Naive thymus-derived CD8-positive, alpha-beta T cell (primary cell): ENCODE data around the gene GAS6. TPM values are rescaled to one million over a fixed set of nuclear protein-coding genes. Genes with fewer than 3 reads are reported as not detected.
"Not testable (repeated sequence)": the region's sequence is repeated elsewhere in the genome, so short reads cannot be mapped to it uniquely, and the experiment has no call there.

Experiments used
- ATAC-seq, 2 donors: fragments of 150-1000 bp; cut with Tn5 transposase in 1 of 2; sonication (Bioruptor Pico), chemical (Tn5 transposase) in 1 of 2; 1 replicate in 1 of 2; 2 replicates in 1 of 2; pipeline ENCODE4 v1.10.0; 2021; ENCODE audit warnings: mild to moderate bottlenecking in 2 of 2, moderate library complexity in 2 of 2
- POLR2A ChIA-PET: fragments of 350-600 bp; sonication (Branson Sonifier 250); formaldehyde crosslinking; loops from one replicate; lab custom pipeline; 2021; ENCODE audit warnings: antibody characterized with exemption; lab: Charles Lee
- DNase-seq, 10 donors: peaks; one replicate each; pipeline versions ENCODE4 v3.0.0 to v3.0.0-alpha.2; 2020 to 2022
- H3K27ac Mint-ChIP-seq, 10 donors: one replicate each; pipeline ENCODE4 v1.8.0; 2020 to 2022; ENCODE audit warnings: mild to moderate bottlenecking in 10 of 10, mixed read lengths in 10 of 10, moderate library complexity in 4 of 10, inconsistent platforms in 1 of 10
- H3K27me3 Mint-ChIP-seq, 5 donors: one replicate each; pipeline ENCODE4 v1.8.0; 2021 to 2022; ENCODE audit warnings: mixed read lengths in 5 of 5
- H3K36me3 Mint-ChIP-seq, 3 donors: one replicate each; pipeline ENCODE4 v1.8.0; 2020 to 2022; ENCODE audit warnings: mixed read lengths in 3 of 3, mild to moderate bottlenecking in 2 of 3, inconsistent platforms in 1 of 3
- H3K4me1 Mint-ChIP-seq, 4 donors: one replicate each; pipeline ENCODE4 v1.8.0; 2021 to 2022; ENCODE audit warnings: mixed read lengths in 4 of 4
- H3K4me3 Mint-ChIP-seq, 10 donors: one replicate each; pipeline ENCODE4 v1.8.0; 2020 to 2022; ENCODE audit warnings: mild to moderate bottlenecking in 10 of 10, mixed read lengths in 10 of 10, moderate library complexity in 6 of 10, inconsistent platforms in 1 of 10
- H3K9me3 Mint-ChIP-seq, 9 donors: one replicate each; pipeline ENCODE4 v1.8.0; 2020 to 2022; ENCODE audit warnings: mixed read lengths in 9 of 9, mild to moderate bottlenecking in 3 of 9, inconsistent platforms in 1 of 9, moderate library complexity in 1 of 9
- polyA plus RNA-seq, 3 donors: library from polyadenylated mRNA; unstranded; fragments of 300-500 nt; fragmentation: Illumina TruSeq; gene quantifications; one replicate each; pipeline ENCODE4 v1.2.3, GENCODE V29; 2021
- total RNA-seq, 8 experiments: library from RNA in 2 of 8; stranded (reverse) in 2 of 8; gene quantifications; one replicate each; pipeline ENCODE4 v1.2.3 and lab custom pipeline; 2021 to 2026

Gene GAS6
- total and polyA plus RNA-seq, 5 experiments from 2014 or later, result 0.19 to 2.4 (median 1.2) TPM; not detected in 1

DNA sequence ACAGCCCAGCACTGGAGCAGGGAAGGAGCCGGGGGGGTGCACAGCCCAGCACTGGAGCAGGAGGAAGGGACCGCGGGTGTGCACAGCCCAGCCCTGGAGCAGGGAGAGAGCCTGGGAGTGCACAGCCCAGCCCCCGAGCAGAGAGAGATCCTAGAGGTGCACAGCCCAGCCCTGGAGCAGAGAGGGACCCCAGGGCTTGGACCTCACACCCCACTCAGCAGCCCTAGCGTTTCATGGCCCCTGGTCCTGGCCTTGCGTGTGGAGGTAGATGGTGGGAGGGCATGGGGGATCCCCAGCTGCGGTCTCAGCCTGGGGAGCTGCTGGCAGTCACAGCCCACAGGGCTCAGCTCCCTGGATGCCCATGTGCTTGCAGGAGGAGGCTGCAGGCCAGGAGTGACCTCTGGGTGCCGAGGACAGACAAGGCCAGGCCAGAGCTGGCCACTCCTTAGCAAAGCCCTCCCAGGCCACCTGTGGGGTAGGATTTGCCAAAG is 25.1 kb downstream of the GAS6 start:
- POLR2A ChIA-PET, result no interaction called here
- H3K27me3 Mint-ChIP-seq, result peaks cover 0 to 23% (median 5%) of the 10 kb centered on the region in 5 donors
- H3K4me3 Mint-ChIP-seq, result no peak overlapping the region
- peaks cover 0 to 3% (median 0%) of the 10 kb centered on the region in 3 donors for H3K36me3 Mint-ChIP-seq
- peaks cover 0 to 12% (median 0%) of the 10 kb centered on the region in 9 donors for H3K9me3 Mint-ChIP-seq
- DNase-seq, result no peak
- H3K27ac Mint-ChIP-seq, result no peak overlapping the region
- ATAC-seq, result no peak
- H3K4me1 Mint-ChIP-seq, result peaks cover 10 to 34% (median 19%) of the 10 kb centered on the region in 4 donors

DNA sequence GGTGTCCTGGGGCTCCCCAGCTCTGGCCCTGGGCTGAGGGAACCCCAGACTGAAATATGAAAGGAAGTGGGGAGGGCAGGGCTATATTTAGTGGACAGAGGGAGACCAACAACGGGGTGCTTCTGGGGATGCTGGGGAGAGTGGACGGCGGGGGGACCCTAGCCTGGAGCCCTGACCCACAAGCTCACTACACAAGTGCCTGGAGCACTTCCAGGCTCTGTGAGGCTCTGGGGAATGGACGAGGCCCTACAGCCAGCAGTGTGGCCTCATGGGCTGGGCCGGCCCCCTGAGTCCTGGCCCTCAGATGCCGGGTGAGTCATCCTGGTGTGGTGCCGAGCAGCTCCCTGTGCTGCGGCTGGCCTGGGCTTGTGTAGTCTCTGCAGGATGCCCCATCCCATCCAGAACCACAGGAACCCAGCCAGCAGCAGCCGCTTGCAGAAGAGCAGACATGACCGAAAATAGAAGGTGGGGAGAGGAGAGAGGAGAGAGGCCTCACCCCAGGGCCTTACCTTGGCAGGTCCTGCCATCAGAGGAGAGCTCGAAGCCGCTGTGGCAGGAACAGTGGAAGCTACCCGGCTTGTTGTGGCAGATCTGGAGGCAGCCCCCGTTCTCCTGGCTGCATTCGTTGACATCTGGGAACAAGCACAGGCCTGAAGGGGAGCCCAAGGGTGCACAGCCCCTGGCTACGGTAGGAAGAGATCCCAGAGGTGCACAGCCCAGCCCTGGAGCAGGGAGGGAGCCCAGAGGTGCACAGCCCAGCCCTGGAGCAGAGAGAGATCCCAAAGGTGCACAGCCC is 26.1 kb downstream of the GAS6 start:
- Mint-ChIP-seq H3K27ac (no peak overlapping the region), H3K4me1 (peaks cover 10 to 29% (median 19%) of the 10 kb centered on the region in 4 donors), H3K36me3 (peaks cover 0 to 3% (median 0%) of the 10 kb centered on the region in 3 donors), H3K4me3 (peak overlapping the region in 2 of 10 donors; percentile 6 to 18), H3K27me3 (peaks cover 0 to 23% (median 5%) of the 10 kb centered on the region in 5 donors), H3K9me3 (peaks cover 0 to 12% (median 0%) of the 10 kb centered on the region in 9 donors)
- POLR2A ChIA-PET, result no interaction called here
- ATAC-seq (no peak), DNase-seq (no peak)

DNA sequence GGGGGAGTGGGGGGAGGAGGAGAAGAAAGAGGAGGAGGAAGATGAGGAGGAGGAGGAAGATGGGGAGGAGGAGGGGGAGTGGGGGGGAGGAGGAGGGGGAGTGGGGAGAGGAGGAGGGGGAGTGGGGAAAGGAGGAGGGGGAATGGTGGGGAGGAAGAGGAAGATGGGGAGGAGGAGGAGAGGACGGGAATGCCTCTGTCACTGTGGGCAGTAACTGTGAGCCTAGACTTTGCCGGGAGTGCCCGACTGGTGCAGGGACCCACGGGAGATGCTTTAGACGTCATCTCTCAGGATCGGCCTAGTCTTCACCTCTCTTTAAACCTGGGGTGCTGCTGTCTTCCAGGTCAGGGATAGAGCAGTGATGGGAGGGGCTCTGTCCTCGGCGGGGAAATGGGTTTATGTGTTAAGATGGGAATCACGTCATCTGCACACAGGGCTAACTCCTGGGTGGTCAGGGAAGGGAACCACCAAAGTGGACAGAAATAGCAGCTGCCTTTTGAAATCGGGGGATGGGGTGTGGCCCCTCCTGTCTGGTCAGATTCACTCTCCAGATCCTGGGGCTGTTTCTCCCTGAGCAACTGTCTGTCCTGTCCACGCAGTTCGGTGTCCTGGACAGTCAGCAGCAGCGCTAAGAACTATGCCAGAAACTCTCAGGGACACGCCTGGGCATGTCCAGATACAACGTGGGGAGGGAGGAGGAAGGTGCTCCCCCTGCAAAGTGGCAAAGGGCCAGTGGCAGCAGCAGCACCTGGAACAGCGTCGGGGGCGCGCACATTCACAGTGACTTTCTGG is 26.9 kb downstream of the GAS6 start:
- H3K4me3 Mint-ChIP-seq, result no peak overlapping the region
- H3K9me3 Mint-ChIP-seq, result peaks cover 0 to 7% (median 0%) of the 10 kb centered on the region in 9 donors
- H3K27me3 Mint-ChIP-seq, result peaks cover 0 to 23% (median 5%) of the 10 kb centered on the region in 5 donors
- peaks cover 7 to 21% (median 16%) of the 10 kb centered on the region in 4 donors for H3K4me1 Mint-ChIP-seq
- H3K36me3 Mint-ChIP-seq, result peaks cover 0 to 3% (median 0%) of the 10 kb centered on the region in 3 donors
- ATAC-seq (no peak), DNase-seq (no peak)
- POLR2A ChIA-PET, result no interaction called here
- no peak overlapping the region for H3K27ac Mint-ChIP-seq

DNA sequence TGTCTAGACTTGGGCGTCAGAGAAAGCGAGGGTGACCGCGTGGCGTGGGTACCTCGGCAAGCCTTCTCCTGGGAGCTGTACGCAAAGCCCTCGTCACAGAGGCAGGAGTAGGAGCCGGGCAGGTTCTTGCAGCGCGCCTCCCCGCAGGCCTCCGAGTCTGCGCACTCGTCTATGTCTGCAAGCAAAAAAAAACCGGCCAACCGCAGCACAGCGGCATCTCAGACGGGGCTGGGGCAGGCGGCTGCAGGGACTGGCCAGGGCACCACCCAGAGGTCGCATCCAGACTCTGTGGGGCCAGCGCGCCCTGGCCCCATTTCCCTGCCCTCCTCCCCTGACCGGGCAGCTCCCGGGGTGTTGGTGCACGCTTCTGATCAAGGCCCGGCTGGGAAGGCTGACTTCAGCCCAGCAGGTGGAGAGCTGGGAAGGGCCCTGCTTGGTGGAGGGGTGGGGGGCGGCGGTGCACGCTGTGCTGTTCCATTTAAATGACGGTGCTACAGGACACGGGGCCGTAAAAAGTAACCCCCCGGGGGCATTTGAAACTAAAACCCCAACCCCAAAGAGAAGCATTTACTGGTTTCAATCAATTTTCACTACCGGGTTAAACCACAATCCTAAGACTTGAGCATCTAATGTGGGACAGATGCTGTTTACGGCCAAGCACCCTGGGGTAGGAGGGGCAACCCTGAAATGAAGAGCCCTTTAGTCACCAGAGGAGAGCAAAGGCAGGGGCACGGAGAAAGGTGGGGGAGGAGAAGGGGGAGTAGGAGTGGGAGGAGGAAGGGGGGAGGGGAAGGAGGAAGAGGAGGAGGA is 28.2 kb downstream of the GAS6 start:
- POLR2A ChIA-PET, result no interaction called here
- no peak overlapping the region for H3K27ac Mint-ChIP-seq
- H3K36me3 Mint-ChIP-seq, result peaks cover 0 to 3% (median 0%) of the 10 kb centered on the region in 3 donors
- no peak overlapping the region for H3K4me3 Mint-ChIP-seq
- peaks cover 0 to 11% (median 8%) of the 10 kb centered on the region in 4 donors for H3K4me1 Mint-ChIP-seq
- DNase-seq (no peak), ATAC-seq (no peak)
- H3K9me3 Mint-ChIP-seq, result peaks cover 0 to 4% (median 0%) of the 10 kb centered on the region in 9 donors
- H3K27me3 Mint-ChIP-seq, result peaks cover 0 to 23% (median 5%) of the 10 kb centered on the region in 5 donors

DNA sequence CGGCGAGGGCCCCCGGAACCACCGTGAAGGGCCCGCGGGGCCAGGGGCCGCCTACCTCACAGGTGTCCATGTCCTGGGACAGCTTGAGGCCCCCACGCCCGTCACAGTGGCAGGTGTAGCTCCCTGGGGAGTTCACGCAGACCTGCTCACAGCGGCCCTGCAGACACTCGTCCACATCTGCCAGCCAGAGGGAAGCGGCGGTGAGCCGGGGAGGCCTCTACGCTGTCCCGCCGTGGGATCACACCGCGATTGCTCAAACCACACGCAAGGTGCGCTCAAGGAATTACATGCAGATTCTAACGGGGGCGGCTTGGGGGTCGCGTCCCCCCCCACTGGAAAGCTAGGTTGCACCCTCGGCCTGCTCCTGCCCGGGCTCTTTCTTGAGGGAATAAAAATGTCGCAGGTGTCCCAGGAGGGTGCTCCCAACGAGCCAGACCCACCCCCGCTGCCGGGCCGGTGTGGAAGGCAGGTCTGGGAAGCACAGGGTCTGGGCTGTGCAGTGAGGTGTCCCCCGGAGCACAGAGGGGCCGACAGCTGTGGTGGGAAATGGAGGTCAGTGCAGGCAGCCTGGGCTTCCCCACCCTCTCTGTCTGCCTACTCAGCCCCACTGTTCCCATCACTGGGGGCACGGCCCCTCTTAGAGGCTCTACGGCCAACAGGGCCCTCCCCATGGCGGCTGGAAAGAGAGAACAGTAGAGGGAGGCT is 29.2 kb downstream of the GAS6 start:
- DNase-seq (no peak), ATAC-seq (no peak)
- Mint-ChIP-seq H3K27ac (peak overlapping the region in 1 of 10 donors; percentile 60), H3K4me1 (peaks cover 0 to 11% (median 6%) of the 10 kb centered on the region in 4 donors), H3K9me3 (peaks cover 0 to 4% (median 0%) of the 10 kb centered on the region in 9 donors), H3K36me3 (peaks cover 0 to 3% (median 0%) of the 10 kb centered on the region in 3 donors), H3K4me3 (peak overlapping the region in 1 of 10 donors; percentile 20), H3K27me3 (peaks cover 0 to 23% (median 5%) of the 10 kb centered on the region in 5 donors)
- POLR2A ChIA-PET, result no interaction called here

DNA sequence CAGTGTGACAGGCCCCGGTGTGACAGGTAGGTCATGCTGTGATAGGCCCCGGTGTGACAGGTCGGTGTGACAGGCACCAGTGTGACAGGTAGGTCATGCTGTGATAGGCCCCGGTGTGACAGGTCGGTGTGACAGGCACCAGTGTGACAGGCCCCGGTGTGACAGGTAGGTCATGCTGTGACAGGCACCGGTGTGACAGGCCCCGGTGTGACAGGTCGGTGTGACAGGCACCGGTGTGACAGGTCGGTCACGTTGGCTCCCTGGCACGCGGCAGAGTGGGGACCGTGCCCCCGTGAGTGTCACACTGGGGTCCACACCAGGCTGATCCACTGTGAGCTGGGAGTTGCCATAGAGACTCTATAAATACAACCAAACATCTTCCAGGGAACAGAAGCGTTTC is 29.9 kb downstream of the GAS6 start:
- POLR2A ChIA-PET, DNase-seq, H3K36me3 Mint-ChIP-seq, H3K9me3 Mint-ChIP-seq, ATAC-seq, H3K4me3 Mint-ChIP-seq, H3K27ac Mint-ChIP-seq: not testable (repeated sequence)
- H3K4me1 Mint-ChIP-seq, result peaks cover 0 to 11% (median 6%) of the 10 kb centered on the region in 4 donors
- peaks cover 0 to 23% (median 5%) of the 10 kb centered on the region in 5 donors for H3K27me3 Mint-ChIP-seq

DNA sequence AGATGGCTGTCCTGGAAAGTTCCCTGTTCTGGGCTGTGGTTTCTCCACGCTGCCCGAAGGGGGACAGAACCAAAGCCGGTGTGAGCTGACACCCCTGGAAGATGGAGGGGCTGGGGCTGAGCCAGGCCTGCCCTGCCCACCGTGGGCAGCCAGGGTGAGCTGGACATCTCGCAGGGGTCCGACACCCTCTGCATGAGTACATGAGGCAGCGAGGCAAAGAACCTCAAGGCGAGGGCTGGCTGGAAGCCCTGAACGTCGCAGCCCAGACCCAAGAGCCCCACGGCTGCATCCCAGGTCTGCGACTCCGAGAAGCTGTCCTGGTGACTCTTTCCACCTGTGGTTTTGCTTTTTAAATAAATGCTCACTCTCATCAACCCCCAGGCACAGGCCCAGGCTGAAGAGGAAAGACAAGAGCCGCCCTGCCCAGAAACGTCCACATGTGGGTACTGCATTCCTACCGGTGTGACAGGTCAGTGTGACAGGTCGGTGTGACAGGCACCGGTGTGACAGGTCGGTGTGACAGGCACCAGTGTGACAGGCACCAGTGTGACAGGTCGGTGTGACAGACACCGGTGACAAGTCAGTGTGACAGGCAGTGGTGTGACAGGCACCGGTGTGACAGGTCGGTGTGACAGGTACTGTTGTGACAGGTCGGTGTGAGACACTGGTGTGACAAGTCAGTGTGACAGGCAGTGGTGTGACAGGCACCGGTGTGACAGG is 30.6 kb downstream of the GAS6 start:
- POLR2A ChIA-PET, result no interaction called here
- Mint-ChIP-seq H3K27ac (no peak overlapping the region), H3K36me3 (peaks cover 0 to 3% (median 2%) of the 10 kb centered on the region in 3 donors), H3K4me1 (peaks cover 0 to 11% (median 6%) of the 10 kb centered on the region in 4 donors), H3K4me3 (no peak overlapping the region), H3K9me3 (peaks cover 0 to 4% (median 0%) of the 10 kb centered on the region in 9 donors), H3K27me3 (peaks cover 0 to 23% (median 5%) of the 10 kb centered on the region in 5 donors)
- DNase-seq, result no peak
- no peak for ATAC-seq

DNA sequence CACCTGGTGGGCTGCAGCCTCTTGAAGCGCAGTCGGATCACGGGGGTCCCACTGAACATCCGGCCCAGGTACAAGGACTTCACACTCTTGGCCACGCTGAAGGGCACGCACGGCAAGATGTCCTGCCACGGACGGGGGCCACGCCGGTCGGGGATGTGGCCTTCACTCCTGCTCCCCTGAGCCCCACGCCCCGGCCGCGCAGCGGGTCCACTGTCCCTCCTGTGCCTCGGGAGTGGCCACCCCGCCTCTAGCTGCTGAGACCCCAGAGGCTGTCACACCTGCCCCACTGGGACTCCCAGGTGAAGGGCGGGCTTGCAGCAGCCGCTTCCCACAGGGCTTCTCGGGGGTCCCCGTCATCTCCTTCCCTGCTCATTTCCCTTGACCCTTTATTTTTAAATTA is 31.2 kb downstream of the GAS6 start:
- no peak overlapping the region for H3K4me3 Mint-ChIP-seq
- DNase-seq (no peak), ATAC-seq (no peak)
- peaks cover 0 to 4% (median 0%) of the 10 kb centered on the region in 9 donors for H3K9me3 Mint-ChIP-seq
- no peak overlapping the region for H3K27ac Mint-ChIP-seq
- H3K36me3 Mint-ChIP-seq, result peaks cover 0 to 4% (median 3%) of the 10 kb centered on the region in 3 donors
- POLR2A ChIA-PET, result no interaction called here
- H3K27me3 Mint-ChIP-seq, result peaks cover 0 to 20% (median 5%) of the 10 kb centered on the region in 5 donors
- H3K4me1 Mint-ChIP-seq, result peaks cover 0 to 8% (median 3%) of the 10 kb centered on the region in 4 donors

DNA sequence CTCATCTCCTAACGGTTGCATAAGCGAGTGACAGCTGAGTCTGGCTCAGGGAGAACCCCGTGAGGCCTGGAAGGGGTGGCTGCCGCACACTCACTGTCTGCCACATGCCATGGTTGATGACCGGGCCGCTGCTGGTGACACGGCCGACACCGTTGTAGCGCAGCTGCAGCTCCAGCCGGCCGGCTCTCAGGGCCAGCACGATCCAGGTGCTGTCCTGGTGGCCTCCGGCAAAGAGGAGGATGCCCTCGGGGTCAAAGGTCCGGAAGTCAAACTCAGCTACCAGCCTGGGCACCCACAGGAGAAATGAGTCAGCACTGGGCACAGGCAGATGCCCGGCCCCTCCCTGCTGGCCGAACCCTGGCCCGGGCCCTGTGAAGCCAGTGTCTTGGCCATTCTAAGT is 31.7 kb downstream of the GAS6 start:
- Mint-ChIP-seq H3K27ac (no peak overlapping the region), H3K9me3 (peaks cover 0 to 4% (median 0%) of the 10 kb centered on the region in 9 donors), H3K4me3 (no peak overlapping the region), H3K27me3 (peaks cover 0 to 15% (median 3%) of the 10 kb centered on the region in 5 donors), H3K36me3 (peaks cover 0 to 4% (median 1%) of the 10 kb centered on the region in 3 donors), H3K4me1 (peaks cover 0 to 4% (median 2%) of the 10 kb centered on the region in 4 donors)
- no peak for ATAC-seq
- POLR2A ChIA-PET, result no interaction called here
- no peak for DNase-seq

DNA sequence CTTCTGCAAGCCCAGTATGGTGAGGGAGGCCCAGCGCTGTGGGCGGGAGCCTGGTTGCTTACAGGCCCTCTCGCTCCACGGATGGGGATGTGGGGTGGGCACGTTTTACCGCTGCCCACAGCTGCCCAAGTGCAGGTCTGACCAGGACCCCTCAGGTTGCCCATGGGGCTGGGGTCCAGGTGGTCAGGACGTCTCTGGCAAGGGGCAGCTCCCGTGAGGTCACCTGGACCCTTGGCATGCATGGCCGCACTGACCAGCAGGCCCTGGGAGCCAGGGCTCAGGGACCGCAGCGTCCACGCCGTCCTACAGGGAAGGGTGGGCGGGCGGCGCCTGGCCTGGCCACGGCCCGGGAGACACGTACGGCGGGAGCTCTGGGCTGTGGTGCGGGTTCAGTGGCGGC is 32.8 kb downstream of the GAS6 start:
- H3K4me1 Mint-ChIP-seq, result peaks cover 0 to 4% (median 0%) of the 10 kb centered on the region in 4 donors
- DNase-seq, result no peak
- H3K4me3 Mint-ChIP-seq, result no peak overlapping the region
- H3K36me3 Mint-ChIP-seq, result peaks cover 0 to 4% (median 0%) of the 10 kb centered on the region in 3 donors
- peaks cover 0 to 4% (median 0%) of the 10 kb centered on the region in 9 donors for H3K9me3 Mint-ChIP-seq
- POLR2A ChIA-PET, result no interaction called here
- peaks cover 0 to 11% (median 0%) of the 10 kb centered on the region in 5 donors for H3K27me3 Mint-ChIP-seq
- no peak overlapping the region for H3K27ac Mint-ChIP-seq
- ATAC-seq, result no peak

DNA sequence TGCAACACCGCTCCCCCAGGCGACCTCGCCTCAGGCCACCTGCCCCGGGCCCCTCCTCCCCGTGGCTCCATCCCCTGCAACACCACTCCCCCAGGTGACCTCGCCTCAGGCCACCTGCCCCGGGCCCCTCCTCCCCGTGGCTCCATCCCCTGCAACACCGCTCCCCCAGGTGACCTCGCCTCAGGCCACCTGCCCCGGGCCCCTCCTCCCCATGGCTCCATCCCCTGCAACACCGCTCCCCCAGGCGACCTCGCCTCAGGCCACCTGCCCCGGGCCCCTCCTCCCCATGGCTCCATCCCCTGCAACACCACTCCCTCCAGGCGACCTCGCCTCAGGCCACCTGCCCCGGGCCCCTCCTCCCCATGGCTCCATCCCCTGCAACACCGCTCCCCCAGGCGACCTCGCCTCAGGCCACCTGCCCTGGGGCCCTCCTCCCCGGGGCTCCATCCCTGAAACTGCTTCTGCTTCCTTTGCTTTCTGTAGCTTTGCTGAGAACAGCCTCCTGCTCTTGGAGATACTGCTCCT is 33.4 kb downstream of the GAS6 start:
- H3K4me3 Mint-ChIP-seq, POLR2A ChIA-PET, H3K4me1 Mint-ChIP-seq: not testable (repeated sequence)

More for the DNA sequence above, 33.4 kb downstream of the GAS6 start:
- ATAC-seq, DNase-seq, H3K27ac Mint-ChIP-seq, H3K27me3 Mint-ChIP-seq, H3K9me3 Mint-ChIP-seq, H3K36me3 Mint-ChIP-seq: not testable (repeated sequence)
